Fibroblast of lung (primary cell): ENCODE results near the gene INO80E. TPM values are rescaled to one million over a fixed set of nuclear protein-coding genes. Genes with fewer than 3 reads are reported as not detected.

ENCODE experiments used
- DNase-seq, 2 donors: peaks; one replicate each; pipeline versions ENCODE4 v3.0.0 to v3.0.0-alpha.2; 2010; ENCODE audit warnings: low read depth in 2 of 2
- H2AFZ ChIP-seq: 2 replicates; pipeline ENCODE4 v1.5.1; 2012; ENCODE audit warnings: low read length, control low read depth, inconsistent platforms
- H3K27ac ChIP-seq: 2 replicates; pipeline ENCODE4 v1.5.1; 2011; ENCODE audit warnings: low read length, control low read depth; ENCODE audit not compliant: insufficient read depth
- H3K27me3 ChIP-seq: 2 replicates; pipeline ENCODE4 v1.5.1; 2011; ENCODE audit warnings: mild to moderate bottlenecking, low read length; ENCODE audit not compliant: control insufficient read depth, insufficient read depth
- H3K36me3 ChIP-seq: 2 replicates; pipeline ENCODE4 v1.5.1; 2011; ENCODE audit warnings: low read length; ENCODE audit not compliant: control insufficient read depth, insufficient read depth
- H3K4me1 ChIP-seq: 2 replicates; pipeline ENCODE4 v1.5.1; 2011; ENCODE audit warnings: low read length; ENCODE audit not compliant: control insufficient read depth, insufficient read depth; ENCODE audit errors: extremely low read depth
- H3K4me2 ChIP-seq: 2 replicates; pipeline ENCODE4 v1.5.1; 2011; ENCODE audit warnings: low read length, control low read depth; ENCODE audit not compliant: insufficient read depth; ENCODE audit errors: extremely low read depth
- H3K4me3 ChIP-seq, 4 experiments: fragments of 200-600 bp in 1 of 4; sonication (generic) in 1 of 4; replicated peaks in 1 of 4; 2 replicates each; pipeline ENCODE4 v1.5.1; 2011 to 2016; ENCODE audit warnings: low read length in 4 of 4, low read depth in 3 of 4, mild to moderate bottlenecking in 3 of 4, control low read depth in 2 of 4, inconsistent platforms in 1 of 4, mixed read lengths in 1 of 4; ENCODE audit not compliant: insufficient read depth in 1 of 4; ENCODE audit errors: control extremely low read depth in 1 of 4
- H3K79me2 ChIP-seq: 2 replicates; pipeline ENCODE4 v1.5.1; 2012; ENCODE audit warnings: mild to moderate bottlenecking, low read length, inconsistent platforms; ENCODE audit not compliant: control insufficient read depth, insufficient read depth
- H3K9ac ChIP-seq: 2 replicates; pipeline ENCODE4 v1.5.1; 2011; ENCODE audit warnings: mild to moderate bottlenecking, low read length, control low read depth; ENCODE audit not compliant: insufficient read depth
- H3K9me3 ChIP-seq: 2 replicates; pipeline ENCODE4 v1.5.1; 2012; ENCODE audit warnings: low read depth, low read length; ENCODE audit not compliant: control insufficient read depth, insufficient read depth
- H4K20me1 ChIP-seq: 2 replicates; pipeline ENCODE4 v1.5.1; 2011; ENCODE audit warnings: low read length; ENCODE audit not compliant: control insufficient read depth, insufficient read depth; ENCODE audit errors: extremely low read depth
- EZH2 ChIP-seq: IDR thresholded peaks from 2 replicates; pipeline ENCODE4 v1.5.1; 2012; ENCODE audit warnings: low read length, control low read depth, mild to moderate bottlenecking; ENCODE audit errors: missing control alignments
- polyA plus RNA-seq, 2 donors: library from polyadenylated mRNA; depleted of rRNA in 1 of 2; stranded (reverse) in 1 of 2; unstranded in 1 of 2; fragments of >200 nt; gene quantifications; 2 replicates each; pipeline ENCODE4 v1.2.1, GENCODE V29; 2011 to 2012; ENCODE audit warnings: missing spikeins in 1 of 2
- total RNA-seq: library from RNA; depleted of rRNA; stranded (reverse); fragments of >200 nt; gene quantifications from 2 replicates; pipeline ENCODE4 v1.2.1, GENCODE V29; 2014
- TF ChIP-seq, protein P1 (sequence below), 2 donors: IDR thresholded peaks in 1 of 2; conservative IDR thresholded peaks in 1 of 2; 1 replicate in 1 of 2; 2 replicates in 1 of 2; pipeline ENCODE4 v1.5.1; 2011 to 2012; ENCODE audit warnings: low read length in 2 of 2, control low read depth in 1 of 2, inconsistent platforms in 1 of 2, low read depth in 1 of 2, mild to moderate bottlenecking in 1 of 2

The INO80E gene
- total and polyA plus RNA-seq, 2 donors (not counting 1 experiment from before 2014, with no cell fraction given): 16.3 to 21.9 TPM

DNA sequence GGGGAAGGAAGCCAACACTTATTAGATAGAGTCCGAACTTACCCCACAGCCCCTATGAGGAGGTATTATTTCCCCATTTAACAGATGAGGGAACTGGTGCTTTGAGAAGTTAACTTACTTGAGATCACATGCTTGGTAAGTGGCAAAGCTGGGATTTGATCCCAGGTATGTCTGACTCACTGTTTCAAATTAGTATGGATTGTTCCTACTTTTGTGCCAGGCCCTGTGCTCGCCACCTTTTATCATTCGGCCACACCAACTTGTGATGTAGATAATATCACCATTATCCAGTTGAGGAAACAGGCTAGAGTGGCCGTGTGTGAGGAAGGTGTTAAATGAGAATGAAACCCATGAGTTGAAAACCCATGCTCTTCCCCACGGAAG lies 11.3 kb upstream of the INO80E start:
- Histone ChIP-seq H3K9me3 (no peaks in the 10 kb centered on the region), H3K9ac (no peak overlapping the region), H4K20me1 (no peaks in the 10 kb centered on the region), H3K4me3 (no peak overlapping the region), H2AFZ (no peak overlapping the region), H3K27ac (no peak overlapping the region), H3K36me3 (peaks cover 46% of the 10 kb centered on the region), H3K4me2 (no peak overlapping the region), H3K79me2 (no peaks in the 10 kb centered on the region), H3K4me1 (no peaks in the 10 kb centered on the region), H3K27me3 (no peaks in the 10 kb centered on the region)
- no peak for DNase-seq
- TF ChIP-seq, protein P1, sequence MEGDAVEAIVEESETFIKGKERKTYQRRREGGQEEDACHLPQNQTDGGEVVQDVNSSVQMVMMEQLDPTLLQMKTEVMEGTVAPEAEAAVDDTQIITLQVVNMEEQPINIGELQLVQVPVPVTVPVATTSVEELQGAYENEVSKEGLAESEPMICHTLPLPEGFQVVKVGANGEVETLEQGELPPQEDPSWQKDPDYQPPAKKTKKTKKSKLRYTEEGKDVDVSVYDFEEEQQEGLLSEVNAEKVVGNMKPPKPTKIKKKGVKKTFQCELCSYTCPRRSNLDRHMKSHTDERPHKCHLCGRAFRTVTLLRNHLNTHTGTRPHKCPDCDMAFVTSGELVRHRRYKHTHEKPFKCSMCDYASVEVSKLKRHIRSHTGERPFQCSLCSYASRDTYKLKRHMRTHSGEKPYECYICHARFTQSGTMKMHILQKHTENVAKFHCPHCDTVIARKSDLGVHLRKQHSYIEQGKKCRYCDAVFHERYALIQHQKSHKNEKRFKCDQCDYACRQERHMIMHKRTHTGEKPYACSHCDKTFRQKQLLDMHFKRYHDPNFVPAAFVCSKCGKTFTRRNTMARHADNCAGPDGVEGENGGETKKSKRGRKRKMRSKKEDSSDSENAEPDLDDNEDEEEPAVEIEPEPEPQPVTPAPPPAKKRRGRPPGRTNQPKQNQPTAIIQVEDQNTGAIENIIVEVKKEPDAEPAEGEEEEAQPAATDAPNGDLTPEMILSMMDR (conservative IDR thresholded peaks at IDR 0.05 in 1 of 2, IDR thresholded peaks at IDR 0.05 in 1 of 2; ENCODE audit: low read depth in 1 of 2, low read length in 2 of 2): no peak
- no peak for TF ChIP-seq EZH2

DNA sequence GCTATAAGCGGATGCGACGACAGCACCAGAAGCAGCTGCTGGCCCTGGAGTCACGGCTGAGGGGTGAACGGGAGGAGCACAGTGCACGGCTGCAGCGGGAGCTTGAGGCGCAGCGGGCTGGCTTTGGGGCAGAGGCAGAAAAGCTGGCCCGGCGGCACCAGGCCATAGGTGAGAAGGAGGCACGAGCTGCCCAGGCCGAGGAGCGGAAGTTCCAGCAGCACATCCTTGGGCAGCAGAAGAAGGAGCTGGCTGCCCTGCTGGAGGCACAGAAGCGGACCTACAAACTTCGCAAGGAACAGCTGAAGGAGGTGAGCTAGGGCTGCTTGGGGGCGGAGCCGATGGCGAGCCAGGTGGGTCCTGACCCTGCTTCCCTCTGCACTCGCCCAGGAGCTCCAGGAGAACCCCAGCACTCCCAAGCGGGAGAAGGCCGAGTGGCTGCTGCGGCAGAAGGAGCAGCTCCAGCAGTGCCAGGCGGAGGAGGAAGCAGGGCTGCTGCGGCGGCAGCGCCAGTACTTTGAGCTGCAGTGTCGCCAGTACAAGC lies 10.7 kb upstream of the INO80E start:
- TF ChIP-seq, protein P1 (conservative IDR thresholded peaks at IDR 0.05 in 1 of 2, IDR thresholded peaks at IDR 0.05 in 1 of 2; ENCODE audit: low read depth in 1 of 2, low read length in 2 of 2): no peak
- no peak for TF ChIP-seq EZH2
- Histone ChIP-seq H4K20me1 (no peaks in the 10 kb centered on the region), H3K4me2 (no peak overlapping the region), H2AFZ (no peak overlapping the region), H3K4me3 (no peak overlapping the region), H3K27ac (no peak overlapping the region), H3K27me3 (no peaks in the 10 kb centered on the region), H3K79me2 (no peaks in the 10 kb centered on the region), H3K36me3 (peaks cover 42% of the 10 kb centered on the region), H3K9me3 (no peaks in the 10 kb centered on the region), H3K4me1 (no peaks in the 10 kb centered on the region), H3K9ac (no peak overlapping the region)
- DNase-seq: no peak

DNA sequence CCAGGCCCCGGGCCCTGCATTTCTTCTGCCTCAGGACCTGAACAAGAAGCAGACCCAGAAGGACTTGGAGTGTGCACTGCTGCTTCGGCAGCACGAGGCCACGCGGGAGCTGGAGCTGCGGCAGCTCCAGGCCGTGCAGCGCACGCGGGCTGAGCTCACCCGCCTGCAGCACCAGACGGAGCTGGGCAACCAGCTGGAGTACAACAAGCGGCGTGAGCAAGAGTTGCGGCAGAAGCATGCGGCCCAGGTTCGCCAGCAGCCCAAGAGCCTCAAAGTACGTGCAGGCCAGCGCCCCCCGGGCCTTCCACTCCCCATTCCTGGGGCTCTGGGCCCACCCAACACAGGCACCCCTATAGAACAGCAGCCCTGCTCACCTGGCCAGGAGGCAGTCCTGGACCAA lies 9.8 kb upstream of the INO80E start:
- Histone ChIP-seq H3K27me3 (no peaks in the 10 kb centered on the region), H3K4me1 (no peaks in the 10 kb centered on the region), H3K9ac (no peak overlapping the region), H3K4me3 (no peak overlapping the region), H3K4me2 (no peak overlapping the region), H3K27ac (no peak overlapping the region), H3K9me3 (no peaks in the 10 kb centered on the region), H4K20me1 (no peaks in the 10 kb centered on the region), H3K79me2 (no peaks in the 10 kb centered on the region), H3K36me3 (peaks cover 42% of the 10 kb centered on the region), H2AFZ (no peak overlapping the region)
- DNase-seq: no peak
- TF ChIP-seq, protein P1 (conservative IDR thresholded peaks at IDR 0.05 in 1 of 2, IDR thresholded peaks at IDR 0.05 in 1 of 2; ENCODE audit: low read depth in 1 of 2, low read length in 2 of 2): no peak
- no peak for TF ChIP-seq EZH2
